ENCODE data around the gene MLX. TPM values are rescaled to one million over a fixed set of nuclear protein-coding genes. Genes with fewer than 3 reads are reported as not detected.

Gene MLX
- polyA plus RNA-seq, 3 donors, result 33.2 to 36.1 (median 35.5) TPM

- no peak for DNase-seq (ENCODE audit: extremely low read depth in 1 of 11, low read depth in 9 of 11, low spot score in 4 of 11)
Observed at GRCh38 chr17:42565523-42566214, 1.2 kb upstream of the MLX start.

- DNase-seq (ENCODE audit: extremely low read depth in 1 of 11, low read depth in 9 of 11, low spot score in 4 of 11), result no peak
Observed at GRCh38 chr17:42566215-42566882, 551 bp upstream of the MLX start.

DNA sequence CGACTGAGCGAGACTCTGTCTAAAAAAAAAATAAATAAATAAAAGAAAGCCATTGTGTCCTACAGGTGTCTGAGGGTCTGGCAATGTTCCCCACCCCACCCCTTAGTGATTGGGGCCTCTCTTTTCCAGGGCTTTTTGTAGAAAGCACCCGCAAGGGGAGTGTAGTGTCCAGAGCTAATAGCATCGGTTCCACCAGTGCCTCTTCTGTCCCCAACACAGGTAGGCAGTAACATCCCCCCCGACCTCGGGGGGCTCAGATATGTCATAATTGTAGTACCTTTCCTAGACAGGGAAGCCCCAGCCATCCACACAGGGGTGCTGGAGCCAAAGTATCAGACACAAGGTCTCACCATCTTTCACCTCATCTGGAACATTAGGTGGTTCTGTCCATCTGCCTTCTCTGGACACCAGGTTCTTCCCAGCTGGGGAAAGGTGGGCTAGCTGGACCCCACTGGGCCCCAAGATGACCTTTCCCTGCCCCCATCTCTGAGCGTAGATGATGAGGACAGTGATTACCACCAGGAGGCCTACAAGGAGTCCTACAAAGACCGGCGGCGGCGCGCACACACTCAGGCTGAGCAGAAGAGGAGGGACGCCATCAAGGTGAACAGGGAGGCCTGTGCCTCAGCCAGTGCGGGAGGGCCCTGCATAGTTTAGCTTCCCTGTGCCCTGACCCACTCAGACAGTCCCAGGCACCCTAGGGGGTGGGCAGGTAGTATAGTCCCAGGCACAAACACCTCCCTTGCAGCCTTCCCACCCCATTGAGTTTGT, 1.6 kb downstream of the MLX start:
- no peak for DNase-seq (ENCODE audit: extremely low read depth in 1 of 11, low read depth in 9 of 11, low spot score in 4 of 11)

GRCh38 chr17:42571435-42572225, 4.7 kb downstream of the MLX start:
- DNase-seq (ENCODE audit: extremely low read depth in 1 of 11, low read depth in 9 of 11, low spot score in 4 of 11), result no peak

DNA sequence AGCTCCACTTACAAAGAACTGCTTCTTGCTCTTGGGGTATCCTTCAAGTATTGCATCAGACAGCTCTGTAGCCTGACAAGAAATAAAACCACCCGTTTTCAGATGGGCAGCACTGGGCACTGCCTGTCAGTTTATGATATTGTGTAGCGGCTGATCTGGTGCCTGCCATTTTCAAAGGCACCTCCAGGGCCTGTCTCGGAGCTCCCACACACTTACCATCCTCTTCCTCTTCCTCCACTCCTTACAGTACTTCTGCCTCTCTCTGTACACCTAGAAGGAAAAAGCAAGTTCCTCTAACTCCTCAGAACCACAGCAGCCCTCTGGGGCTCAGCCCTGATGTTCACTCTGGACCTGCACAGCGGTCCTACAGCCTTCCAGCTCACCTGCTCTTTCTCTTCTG, 6.2 kb downstream of the MLX start:
- DNase-seq (ENCODE audit: extremely low read depth in 1 of 11, low read depth in 9 of 11, low spot score in 4 of 11), result no peak

DNA sequence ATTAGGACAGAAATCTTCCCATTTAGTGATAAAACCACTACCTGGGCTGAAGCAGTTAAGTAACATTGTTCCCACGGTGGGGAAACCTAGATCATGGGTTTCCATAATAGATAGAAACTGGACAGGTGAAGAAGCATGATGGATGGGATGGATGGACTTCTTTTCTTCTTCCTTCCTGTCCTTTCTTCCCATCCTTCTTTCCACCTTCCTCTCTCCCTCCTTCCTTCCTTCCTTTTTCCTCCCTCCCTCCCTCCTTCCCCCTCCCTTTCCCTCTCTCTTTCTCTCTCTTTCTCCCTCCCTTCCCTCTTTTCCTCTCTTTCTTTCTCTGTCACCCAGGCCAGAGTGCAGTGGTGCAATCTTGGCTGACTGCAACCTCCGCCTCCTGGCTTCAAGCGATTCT, 7.6 kb downstream of the MLX start:
- DNase-seq (ENCODE audit: extremely low read depth in 1 of 11, low read depth in 9 of 11, low spot score in 4 of 11), result no peak

DNA sequence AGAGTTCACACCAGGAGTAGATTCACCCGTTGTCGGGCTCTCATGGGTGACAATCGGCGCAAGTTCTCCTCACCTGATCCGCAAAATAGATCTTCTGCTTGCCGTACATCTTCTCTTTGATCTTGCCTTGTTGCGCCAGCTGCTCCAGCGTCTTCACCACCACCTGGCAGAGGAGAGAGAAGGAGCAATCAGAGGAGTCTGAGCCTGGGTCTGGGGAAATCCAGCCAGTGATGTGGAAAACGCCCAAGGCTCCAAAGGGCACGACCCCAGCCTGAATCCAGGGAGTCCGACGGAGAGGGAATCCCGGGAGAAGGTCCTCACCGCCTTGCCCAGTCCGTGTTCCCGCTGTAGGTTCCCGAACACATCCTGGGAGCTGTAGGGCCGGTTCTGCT, 10.2 kb downstream of the MLX start:
- DNase-seq (ENCODE audit: extremely low read depth in 1 of 11, low read depth in 9 of 11, low spot score in 4 of 11), result no peak

GRCh38 chr17:42577532-42578281, 10.8 kb downstream of the MLX start, which contains the start of gene PSMC3IP:
Gene PSMC3IP (minus strand): TSS chr17:42577729. CDS start chr17:42577686, 43 bp downstream.
- DNase-seq (ENCODE audit: extremely low read depth in 1 of 11, low read depth in 9 of 11, low spot score in 4 of 11), result peak in 10 of 11 donors; percentile 82 to 94 (median 88)

DNA sequence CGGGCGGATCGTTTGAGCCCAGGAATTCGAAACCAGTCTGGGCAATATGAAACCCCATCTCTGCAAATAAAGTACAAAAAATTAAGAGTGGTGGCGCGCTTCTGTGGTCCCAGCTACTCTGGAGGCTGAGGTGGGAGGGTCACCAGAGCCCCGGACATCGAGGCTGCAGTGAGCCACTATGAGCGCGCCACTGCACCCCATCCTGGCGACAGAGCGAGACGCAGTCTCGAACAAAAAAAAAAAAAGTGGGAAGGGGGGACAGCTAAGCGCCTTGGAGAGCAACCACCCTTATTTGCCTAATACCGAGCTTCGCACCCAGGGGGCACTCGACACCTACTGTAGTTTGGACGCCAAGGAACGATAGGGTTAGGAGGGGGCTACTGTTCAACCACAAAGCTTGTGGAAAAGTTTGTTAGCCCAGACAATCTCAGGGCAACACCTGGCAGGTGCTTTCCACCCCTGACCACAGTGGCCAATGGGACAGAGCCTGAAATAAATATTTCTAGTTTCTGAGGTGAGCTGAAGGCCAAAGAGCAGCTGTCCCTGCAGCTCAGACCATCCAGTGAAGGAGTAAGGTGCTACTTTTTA, 11.5 kb downstream of the MLX start:
- peak in 9 of 11 donors; percentile 56 to 82 (median 70) for DNase-seq (ENCODE audit: extremely low read depth in 1 of 11, low read depth in 9 of 11, low spot score in 4 of 11)

- DNase-seq (ENCODE audit: extremely low read depth in 1 of 11, low read depth in 9 of 11, low spot score in 4 of 11), result no peak
Observed at GRCh38 chr17:42579794-42580551, 13.1 kb downstream of the MLX start.

- DNase-seq (ENCODE audit: extremely low read depth in 1 of 11, low read depth in 9 of 11, low spot score in 4 of 11), result no peak
Observed at GRCh38 chr17:42581744-42582270, 14.9 kb downstream of the MLX start.

DNA sequence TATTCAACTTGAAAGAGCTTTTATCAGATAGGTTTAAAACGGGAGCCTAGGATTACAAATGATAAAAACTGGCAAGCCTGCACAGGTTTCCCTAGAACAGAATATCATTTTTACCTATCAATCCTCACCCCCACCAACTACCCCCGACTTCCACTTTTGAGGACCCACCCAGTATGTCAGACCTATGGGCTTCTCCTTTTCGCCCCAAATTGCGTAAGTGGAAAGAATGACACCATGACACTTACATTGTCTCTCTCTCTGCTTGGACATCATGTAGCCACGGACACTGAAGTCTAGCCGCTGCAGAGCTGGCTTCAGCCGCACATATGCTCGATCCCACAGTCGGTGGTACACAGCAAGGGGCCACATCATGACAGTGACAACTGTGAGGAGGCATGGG, 18.0 kb downstream of the MLX start:
- no peak for DNase-seq (ENCODE audit: extremely low read depth in 1 of 11, low read depth in 9 of 11, low spot score in 4 of 11)

DNA sequence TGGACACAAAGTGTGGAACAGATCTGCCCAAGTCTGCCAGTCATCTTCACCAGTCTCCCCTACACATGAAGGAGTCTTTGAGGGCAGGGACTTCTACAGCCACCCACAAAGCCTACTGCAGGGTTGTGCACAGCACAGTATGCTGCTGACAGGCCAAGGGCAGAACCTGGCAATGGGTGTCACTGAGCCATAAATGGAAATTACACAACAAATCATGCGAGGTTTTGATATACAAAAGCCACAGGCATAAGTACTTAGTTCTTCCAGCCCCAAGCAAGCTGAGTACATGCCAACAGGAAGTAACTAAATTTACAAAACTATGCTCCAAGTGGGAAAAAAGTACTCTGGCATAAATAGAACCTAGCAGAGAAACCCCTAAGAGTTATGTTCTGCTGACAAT, 18.5 kb downstream of the MLX start:
- no peak for DNase-seq (ENCODE audit: extremely low read depth in 1 of 11, low read depth in 9 of 11, low spot score in 4 of 11)

GRCh38 chr17:42586514-42587230, 19.8 kb downstream of the MLX start:
- DNase-seq (ENCODE audit: extremely low read depth in 1 of 11, low read depth in 9 of 11, low spot score in 4 of 11), result no peak

- no peak for DNase-seq (ENCODE audit: extremely low read depth in 1 of 11, low read depth in 9 of 11, low spot score in 4 of 11)
Observed at GRCh38 chr17:42590886-42591285, 24.0 kb downstream of the MLX start.

GRCh38 chr17:42591411-42591810, 24.5 kb downstream of the MLX start:
- DNase-seq (ENCODE audit: extremely low read depth in 1 of 11, low read depth in 9 of 11, low spot score in 4 of 11), result no peak

GRCh38 chr17:42596386-42596785, 29.5 kb downstream of the MLX start:
- no peak for DNase-seq (ENCODE audit: extremely low read depth in 1 of 11, low read depth in 9 of 11, low spot score in 4 of 11)
